GM21367 (cell line): Measurements from ENCODE around the gene TRIM45.
"Not testable (repeated sequence)": the region's sequence is repeated elsewhere in the genome, so short reads cannot be mapped to it uniquely, and the experiment has no call there.

Experiments
- ATAC-seq: cut with Tn5 transposase; IDR thresholded peaks from one replicate; pipeline ENCODE4 v1.9.1; 2021; ENCODE audit not compliant: unreplicated experiment

Gene TRIM45

GRCh38 chr1:117136749-117137148, 15.2 kb upstream of the TRIM45 start:
- no peak for ATAC-seq

GRCh38 chr1:117135329-117135728, 13.8 kb upstream of the TRIM45 start:
- ATAC-seq: no peak

GRCh38 chr1:117130526-117130925, 9.0 kb upstream of the TRIM45 start:
- ATAC-seq: no peak

GRCh38 chr1:117128323-117129079, 7.0 kb upstream of the TRIM45 start:
- ATAC-seq: no peak

GRCh38 chr1:117127795-117128194, 6.2 kb upstream of the TRIM45 start:
- no peak for ATAC-seq

GRCh38 chr1:117124661-117125060, 3.1 kb upstream of the TRIM45 start:
- no peak for ATAC-seq

- ATAC-seq: no peak
Observed at GRCh38 chr1:117123274-117123673, 1.7 kb upstream of the TRIM45 start.

GRCh38 chr1:117122330-117123025, 929 bp upstream of the TRIM45 start:
- ATAC-seq: no peak

- no peak for ATAC-seq
Observed at GRCh38 chr1:117120774-117121588, 568 bp downstream of the TRIM45 start.

- not testable (repeated sequence) for ATAC-seq
Observed at GRCh38 chr1:117119144-117119543, 2.4 kb downstream of the TRIM45 start.

GRCh38 chr1:117118137-117118536, 3.4 kb downstream of the TRIM45 start:
- ATAC-seq: no peak

- ATAC-seq: no peak
Observed at GRCh38 chr1:117117697-117118096, 3.9 kb downstream of the TRIM45 start.

- no peak for ATAC-seq
Observed at GRCh38 chr1:117116784-117117130, 4.8 kb downstream of the TRIM45 start.

- ATAC-seq: no peak
Observed at GRCh38 chr1:117116090-117116783, 5.3 kb downstream of the TRIM45 start.

GRCh38 chr1:117114877-117115276, 6.7 kb downstream of the TRIM45 start:
- ATAC-seq: no peak

GRCh38 chr1:117113199-117113598, 8.3 kb downstream of the TRIM45 start:
- ATAC-seq: no peak

- ATAC-seq: no peak
Observed at GRCh38 chr1:117112047-117112717, 9.4 kb downstream of the TRIM45 start.

GRCh38 chr1:117110774-117111173, 10.8 kb downstream of the TRIM45 start:
- no peak for ATAC-seq

GRCh38 chr1:117107364-117107763, 14.2 kb downstream of the TRIM45 start:
- no peak for ATAC-seq

GRCh38 chr1:117106478-117106877, 15.1 kb downstream of the TRIM45 start:
- ATAC-seq: no peak

GRCh38 chr1:117105722-117106121, 15.8 kb downstream of the TRIM45 start:
- ATAC-seq: no peak
